Activated naive CD8-positive, alpha-beta T cell (primary cell): ENCODE results near the gene ENTHD1.

Experiments used
- H3K27ac Mint-ChIP-seq: one replicate; pipeline ENCODE4 v1.8.0; 2021; ENCODE audit warnings: mixed read lengths
- H3K27me3 Mint-ChIP-seq: one replicate; pipeline ENCODE4 v1.8.0; 2021; ENCODE audit warnings: mixed read lengths
- H3K36me3 Mint-ChIP-seq: one replicate; pipeline ENCODE4 v1.8.0; 2021; ENCODE audit warnings: mixed read lengths
- H3K4me1 Mint-ChIP-seq: one replicate; pipeline ENCODE4 v1.8.0; 2021; ENCODE audit warnings: low read depth, mixed read lengths
- H3K4me3 Mint-ChIP-seq: one replicate; pipeline ENCODE4 v1.8.0; 2021; ENCODE audit warnings: mild to moderate bottlenecking, mixed read lengths
- H3K9me3 Mint-ChIP-seq: one replicate; pipeline ENCODE4 v1.8.0; 2021; ENCODE audit warnings: low read depth, mixed read lengths

The ENTHD1 gene

DNA sequence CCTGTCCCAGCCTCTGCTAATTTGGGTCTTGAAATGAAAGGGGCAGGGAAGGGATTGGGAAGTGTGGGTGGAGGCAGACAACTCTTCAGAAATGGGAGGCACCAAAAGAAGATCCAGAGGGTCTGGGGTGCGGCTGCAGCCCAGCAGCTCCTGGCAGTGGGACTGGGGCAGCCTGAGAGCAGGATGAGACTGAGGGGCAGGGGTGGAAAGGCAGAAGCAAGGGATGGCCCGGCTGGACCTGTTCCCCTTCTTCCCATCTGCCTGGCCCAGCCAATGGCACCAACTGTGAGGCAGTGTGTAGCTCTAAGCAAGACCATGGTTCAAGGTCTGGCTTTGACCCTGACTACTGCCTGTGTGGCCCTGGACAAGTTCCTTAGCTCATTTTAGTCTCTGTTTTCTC lies 160.4 kb downstream of the ENTHD1 start:
- peaks cover 2% of the 10 kb centered on the region for H3K27me3 Mint-ChIP-seq
- H3K27ac Mint-ChIP-seq = no peak overlapping the region
- H3K4me1 Mint-ChIP-seq = no peaks in the 10 kb centered on the region
- no peaks in the 10 kb centered on the region for H3K9me3 Mint-ChIP-seq
- no peaks in the 10 kb centered on the region for H3K36me3 Mint-ChIP-seq
- no peak overlapping the region for H3K4me3 Mint-ChIP-seq

DNA sequence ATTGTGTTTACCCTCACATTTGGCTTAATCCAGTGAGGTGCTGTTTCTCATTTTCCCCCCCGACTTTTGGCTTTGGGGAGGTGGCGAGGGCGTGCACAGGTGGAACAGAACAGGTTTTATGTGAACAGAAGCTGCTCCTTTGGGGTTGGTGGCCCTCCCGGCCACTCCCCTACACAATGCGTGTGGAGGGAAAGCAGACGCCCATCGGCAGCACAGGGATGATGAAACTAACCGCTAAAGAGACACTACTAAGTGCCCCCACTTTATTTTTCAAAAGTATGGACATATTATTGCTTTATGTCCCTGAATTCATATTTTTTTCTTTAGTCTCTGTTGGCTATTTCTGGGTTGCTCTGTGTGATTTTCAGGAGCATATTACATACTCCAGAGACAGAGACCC lies 160.9 kb downstream of the ENTHD1 start:
- no peaks in the 10 kb centered on the region for H3K9me3 Mint-ChIP-seq
- no peaks in the 10 kb centered on the region for H3K4me1 Mint-ChIP-seq
- H3K4me3 Mint-ChIP-seq = no peak overlapping the region
- peaks cover 2% of the 10 kb centered on the region for H3K27me3 Mint-ChIP-seq
- no peak overlapping the region for H3K27ac Mint-ChIP-seq
- H3K36me3 Mint-ChIP-seq = no peaks in the 10 kb centered on the region

- no peaks in the 10 kb centered on the region for H3K9me3 Mint-ChIP-seq
- no peak overlapping the region for H3K4me3 Mint-ChIP-seq
- H3K27ac Mint-ChIP-seq = no peak overlapping the region
- peaks cover 2% of the 10 kb centered on the region for H3K27me3 Mint-ChIP-seq
- no peaks in the 10 kb centered on the region for H3K36me3 Mint-ChIP-seq
- no peaks in the 10 kb centered on the region for H3K4me1 Mint-ChIP-seq
These were observed 161.5 kb downstream of the ENTHD1 start for GRCh38 chr22:39731881-39732555.

DNA sequence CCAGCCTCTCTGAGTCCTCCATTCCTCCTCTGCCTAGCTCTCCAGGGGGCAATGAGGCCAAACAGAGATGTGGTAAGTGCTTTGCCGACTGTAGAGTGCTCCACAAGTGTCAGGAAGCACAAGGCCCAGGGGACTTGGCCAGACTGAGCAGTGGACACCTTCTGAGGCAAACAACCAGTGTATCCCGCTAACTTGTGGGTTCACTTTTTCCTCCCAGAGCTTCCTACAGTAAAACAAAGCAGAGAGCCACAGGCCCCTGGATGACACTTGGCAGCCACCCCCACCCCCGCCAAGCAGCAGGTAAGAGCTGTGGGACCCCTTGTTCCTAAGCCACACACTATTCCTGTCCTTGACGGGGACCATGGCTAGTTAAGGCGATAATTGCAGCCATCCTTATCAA lies 162.1 kb downstream of the ENTHD1 start:
- Mint-ChIP-seq H3K4me3 (no peak overlapping the region), H3K27me3 (peaks cover 2% of the 10 kb centered on the region), H3K36me3 (no peaks in the 10 kb centered on the region), H3K4me1 (no peaks in the 10 kb centered on the region), H3K27ac (no peak overlapping the region), H3K9me3 (no peaks in the 10 kb centered on the region)

DNA sequence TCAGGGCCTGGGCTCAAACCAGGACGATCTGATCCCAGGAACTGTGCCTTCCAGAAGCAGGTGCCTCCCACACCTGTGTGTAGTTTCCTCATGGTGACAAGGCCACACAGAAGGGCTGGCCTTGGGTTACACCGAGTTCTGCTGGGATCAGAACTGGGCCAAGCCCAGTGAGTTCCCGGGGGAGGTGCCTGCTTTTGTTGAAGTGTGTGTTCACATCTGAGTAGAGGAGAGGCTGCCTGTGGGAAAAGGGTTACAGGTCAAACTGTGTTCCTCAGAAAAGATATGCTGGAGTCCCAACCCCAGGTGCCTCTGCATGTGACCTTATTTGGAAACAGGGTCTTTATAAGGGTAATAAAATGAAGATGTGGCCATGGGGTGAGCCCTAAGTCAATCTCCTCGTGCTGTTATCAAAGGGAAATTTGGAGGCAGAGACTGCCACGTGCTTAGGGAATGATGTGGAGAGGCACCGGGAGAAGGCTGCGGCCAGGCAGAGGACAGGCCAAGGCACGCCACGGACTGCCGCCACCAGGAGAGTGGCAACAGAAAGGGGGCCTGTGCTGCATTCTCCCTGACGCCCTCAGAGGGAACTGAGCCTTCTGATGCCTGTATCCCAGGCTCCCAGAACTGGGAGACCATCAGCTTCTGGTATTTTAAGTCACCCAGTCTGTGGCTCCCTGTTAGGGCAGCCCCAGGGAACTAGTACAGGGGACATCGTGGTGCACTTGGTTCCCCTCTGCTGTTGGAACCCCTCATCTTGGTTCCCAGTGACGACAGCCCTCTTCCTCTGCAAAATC lies 164.2 kb downstream of the ENTHD1 start:
- H3K27ac Mint-ChIP-seq = no peak overlapping the region
- H3K36me3 Mint-ChIP-seq = no peaks in the 10 kb centered on the region
- no peaks in the 10 kb centered on the region for H3K27me3 Mint-ChIP-seq
- no peaks in the 10 kb centered on the region for H3K9me3 Mint-ChIP-seq
- H3K4me3 Mint-ChIP-seq = no peak overlapping the region
- H3K4me1 Mint-ChIP-seq = no peaks in the 10 kb centered on the region

DNA sequence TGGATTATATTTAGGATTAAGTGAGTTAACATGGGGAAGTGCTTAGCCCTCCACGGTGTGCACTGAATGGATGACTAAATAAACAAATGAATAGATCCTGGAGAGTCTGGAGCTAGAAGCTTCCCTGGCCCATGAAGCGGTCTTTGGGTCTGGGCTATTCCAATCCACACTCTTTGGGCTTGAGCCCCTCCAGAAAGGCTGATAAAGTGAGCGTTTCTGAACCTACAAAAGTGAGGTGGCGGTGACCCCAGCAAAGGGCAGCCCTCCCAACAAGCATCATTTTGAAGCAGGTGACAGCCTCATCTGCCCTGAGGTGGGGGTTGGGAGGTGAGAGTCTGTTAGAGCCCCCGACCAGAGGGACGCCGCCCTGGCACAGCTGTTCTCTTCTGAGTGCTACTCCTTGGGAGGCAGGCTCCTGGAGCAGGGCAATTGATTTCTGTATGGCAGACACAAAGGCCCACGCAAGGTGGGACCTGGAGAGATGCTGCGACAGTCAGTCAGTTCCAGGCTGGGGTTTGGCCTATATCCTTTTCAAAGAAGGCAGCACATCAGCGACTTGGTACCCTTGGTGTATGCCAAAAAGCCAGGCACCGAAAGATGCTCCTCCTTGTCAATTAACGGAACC lies 165.2 kb downstream of the ENTHD1 start:
- H3K9me3 Mint-ChIP-seq = no peaks in the 10 kb centered on the region

GRCh38 chr22:39727541-39727940 lies 166.0 kb downstream of the ENTHD1 start:
- Mint-ChIP-seq H3K9me3 (no peaks in the 10 kb centered on the region), H3K36me3 (no peaks in the 10 kb centered on the region), H3K27me3 (no peaks in the 10 kb centered on the region), H3K27ac (no peak overlapping the region), H3K4me3 (no peak overlapping the region), H3K4me1 (no peaks in the 10 kb centered on the region)

More for the DNA sequence above, 165.2 kb downstream of the ENTHD1 start:
- no peaks in the 10 kb centered on the region for H3K27me3 Mint-ChIP-seq
- H3K4me1 Mint-ChIP-seq = no peaks in the 10 kb centered on the region
- H3K27ac Mint-ChIP-seq = no peak overlapping the region
- no peak overlapping the region for H3K4me3 Mint-ChIP-seq
- no peaks in the 10 kb centered on the region for H3K36me3 Mint-ChIP-seq

- Mint-ChIP-seq H3K4me3 (no peak overlapping the region), H3K27me3 (no peaks in the 10 kb centered on the region), H3K4me1 (no peaks in the 10 kb centered on the region), H3K36me3 (no peaks in the 10 kb centered on the region), H3K27ac (no peak overlapping the region), H3K9me3 (no peaks in the 10 kb centered on the region)
These were observed 168.1 kb downstream of the ENTHD1 start for GRCh38 chr22:39725351-39726035.

DNA sequence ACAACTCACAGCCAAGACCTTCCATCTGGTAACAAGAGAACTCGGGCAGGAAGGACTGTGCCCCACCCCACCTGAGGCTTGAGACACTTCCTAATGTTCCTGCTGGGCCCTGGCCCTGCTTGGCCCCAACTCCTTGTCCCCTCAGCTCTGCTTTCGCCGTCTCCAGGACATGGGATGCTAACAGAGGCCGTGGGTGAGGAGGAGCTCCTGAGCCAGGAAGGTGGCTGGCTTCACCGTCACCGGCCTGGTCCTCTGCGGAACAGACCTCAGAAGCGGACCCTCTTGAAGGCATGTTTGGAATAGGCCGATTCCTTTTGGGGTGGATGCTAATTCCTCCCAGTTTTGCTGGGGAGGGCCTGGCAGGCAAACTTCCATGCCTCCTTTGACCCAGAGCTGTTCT lies 168.7 kb downstream of the ENTHD1 start:
- Mint-ChIP-seq H3K36me3 (no peaks in the 10 kb centered on the region), H3K4me1 (no peaks in the 10 kb centered on the region), H3K4me3 (no peak overlapping the region), H3K9me3 (no peaks in the 10 kb centered on the region), H3K27ac (no peak overlapping the region), H3K27me3 (no peaks in the 10 kb centered on the region)

DNA sequence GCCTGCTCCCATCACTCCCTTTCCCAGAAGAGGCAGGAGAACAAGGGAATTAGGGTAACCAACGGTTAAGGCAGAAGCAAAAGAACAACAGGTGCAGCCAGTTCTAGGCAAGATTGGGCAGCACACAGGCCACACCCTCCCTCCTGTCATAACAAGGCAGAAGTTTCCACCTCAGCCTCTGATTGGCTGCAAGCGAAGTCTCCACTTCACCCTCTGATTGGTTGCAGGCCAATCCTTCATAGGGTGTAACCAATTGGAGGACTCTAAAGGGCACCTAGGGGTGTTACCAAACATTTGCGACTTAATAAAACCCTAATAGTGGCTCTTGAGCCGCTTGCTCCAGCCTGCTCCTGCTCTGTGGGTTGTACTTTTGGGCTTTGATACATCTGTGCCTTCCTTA lies 169.2 kb downstream of the ENTHD1 start:
- Mint-ChIP-seq H3K27me3 (no peaks in the 10 kb centered on the region), H3K36me3 (no peaks in the 10 kb centered on the region), H3K4me1 (no peaks in the 10 kb centered on the region), H3K9me3 (no peaks in the 10 kb centered on the region), H3K4me3 (no peak overlapping the region), H3K27ac (no peak overlapping the region)

DNA sequence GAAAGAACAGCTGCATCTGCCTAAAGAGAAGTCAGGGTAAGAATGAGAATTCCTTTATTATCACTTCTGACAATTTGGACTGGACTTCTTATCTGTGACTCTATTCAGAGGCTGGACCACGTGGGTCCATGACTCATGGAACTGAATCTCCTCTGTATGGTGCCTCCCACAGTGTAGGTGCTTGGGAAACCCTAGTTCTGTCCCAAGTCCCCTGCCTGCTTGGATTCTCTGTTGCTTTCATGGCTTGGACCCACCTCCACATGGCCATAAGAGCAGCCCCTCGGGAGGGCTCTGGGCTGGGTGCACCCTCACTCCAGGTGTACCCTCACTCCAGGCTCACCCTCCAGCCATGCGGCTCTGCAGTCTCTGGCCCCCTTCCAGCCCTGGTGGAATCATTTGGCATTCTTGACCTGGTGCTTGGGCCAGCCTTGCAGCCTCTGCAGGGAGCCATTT lies 169.6 kb downstream of the ENTHD1 start:
- H3K27ac Mint-ChIP-seq = no peak overlapping the region
- H3K9me3 Mint-ChIP-seq = no peaks in the 10 kb centered on the region
- H3K4me1 Mint-ChIP-seq = no peaks in the 10 kb centered on the region
- no peaks in the 10 kb centered on the region for H3K27me3 Mint-ChIP-seq
- H3K4me3 Mint-ChIP-seq = no peak overlapping the region
- H3K36me3 Mint-ChIP-seq = no peaks in the 10 kb centered on the region

DNA sequence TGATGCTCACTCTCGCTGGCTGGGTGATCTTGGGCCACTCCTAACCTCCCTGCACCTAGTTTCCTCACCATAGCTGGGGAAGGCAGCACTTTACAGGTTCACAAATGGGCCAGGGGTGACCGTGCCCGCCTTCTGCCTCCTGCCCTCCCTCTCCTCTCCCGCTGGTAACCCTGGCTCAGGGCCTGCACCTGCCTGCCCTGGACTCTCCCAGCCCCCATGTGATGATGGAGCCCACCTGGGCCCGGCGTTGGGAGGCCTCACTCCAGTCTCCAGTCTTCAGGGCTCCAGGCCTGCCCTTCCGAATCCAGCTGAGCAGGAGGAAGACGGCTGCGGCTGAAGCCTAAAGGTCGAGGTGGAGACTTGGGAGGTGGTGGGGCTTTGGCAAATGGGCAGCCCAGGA lies 170.1 kb downstream of the ENTHD1 start:
- Mint-ChIP-seq H3K27ac (no peak overlapping the region), H3K9me3 (no peaks in the 10 kb centered on the region), H3K36me3 (no peaks in the 10 kb centered on the region)

DNA sequence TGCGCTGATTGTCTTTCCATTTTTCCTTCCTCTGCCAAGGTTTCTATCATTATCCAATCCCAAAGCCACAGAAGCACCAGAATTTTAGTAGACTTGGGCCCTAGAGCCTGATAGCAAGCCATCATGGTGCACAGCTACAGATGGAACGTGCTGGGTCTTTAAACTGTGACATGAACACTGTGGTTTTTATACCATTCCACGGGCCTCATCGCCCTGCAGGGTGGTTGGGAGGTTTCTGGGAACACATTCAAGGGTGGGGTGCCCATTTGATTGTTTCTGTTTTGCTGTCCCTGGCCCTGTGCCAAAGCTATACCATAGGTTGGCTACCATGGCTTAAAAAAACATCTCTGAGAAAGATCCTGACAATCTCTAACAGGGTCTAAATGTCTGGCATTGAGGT lies 171.1 kb downstream of the ENTHD1 start:
- no peaks in the 10 kb centered on the region for H3K9me3 Mint-ChIP-seq
- no peak overlapping the region for H3K4me3 Mint-ChIP-seq
- H3K27ac Mint-ChIP-seq = no peak overlapping the region
- no peaks in the 10 kb centered on the region for H3K4me1 Mint-ChIP-seq
- no peaks in the 10 kb centered on the region for H3K36me3 Mint-ChIP-seq
- H3K27me3 Mint-ChIP-seq = no peaks in the 10 kb centered on the region

More for the DNA sequence above, 170.1 kb downstream of the ENTHD1 start:
- Mint-ChIP-seq H3K27me3 (no peaks in the 10 kb centered on the region), H3K4me3 (no peak overlapping the region), H3K4me1 (no peaks in the 10 kb centered on the region)

DNA sequence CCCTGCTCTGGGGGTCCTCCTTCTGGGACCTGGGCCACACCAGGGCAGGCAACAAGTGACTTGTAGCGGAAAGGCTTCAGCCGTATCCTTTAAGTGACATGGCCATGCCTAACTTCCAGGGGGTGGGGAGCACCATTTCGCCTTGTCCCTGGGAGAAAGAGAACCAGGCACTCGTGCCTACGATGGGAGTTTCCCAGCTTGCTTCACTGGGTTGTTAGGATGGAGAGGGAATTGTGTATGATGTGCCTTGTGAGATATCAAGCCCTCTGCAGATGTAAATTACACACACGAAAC lies 171.6 kb downstream of the ENTHD1 start:
- H3K4me3 Mint-ChIP-seq = no peak overlapping the region
- no peaks in the 10 kb centered on the region for H3K27me3 Mint-ChIP-seq
- H3K9me3 Mint-ChIP-seq = no peaks in the 10 kb centered on the region
- H3K36me3 Mint-ChIP-seq = no peaks in the 10 kb centered on the region
- no peaks in the 10 kb centered on the region for H3K4me1 Mint-ChIP-seq
- no peak overlapping the region for H3K27ac Mint-ChIP-seq
